ENCODE measurements around the gene DIABLO. TPM values are rescaled to one million over a fixed set of nuclear protein-coding genes. Genes with fewer than 3 reads are reported as not detected.

DIABLO gene
- polyA plus RNA-seq, 2 of the 4 experiments (the other 2 are of a cell fraction): 74.9 to 104 TPM

GRCh38 chr12:122245553-122245952 is 19.7 kb upstream of the DIABLO start:
- WGBS (ENCODE audit: missing lambda C conversion rate): 100% methylated on average over 1 of the region's 1 CpG

GRCh38 chr12:122244565-122245371 is 18.9 kb upstream of the DIABLO start:
- Histone ChIP-seq H3K4me3 (no peak overlapping the region), H3K9me3 (no peaks in the 10 kb centered on the region), H3K4me2 (no peak overlapping the region), H3K27ac (no peak overlapping the region), H3K4me1 (no peaks in the 10 kb centered on the region)
- POLR2A ChIA-PET: no interaction called here
- TF ChIP-seq EP300 (IDR thresholded peaks at IDR 0.05) (no peak), TFCP2L1 (CRISPR knock-in tag; IDR thresholded peaks at IDR 0.05) (no peak)
- CTCF ChIA-PET: interaction anchor here (0.5 to 1.6 kb wide), 3 partner anchors 8 to 134 kb away, joined by 3 to 4 read pairs (median 4); no protein-coding TSS in a partner anchor
- 79% methylated on average over 11 of the region's 11 CpGs for WGBS (ENCODE audit: missing lambda C conversion rate)
- DNase-seq (ENCODE audit: low read depth in 1 of 2, low spot score in 1 of 2) (no peak), ATAC-seq (no peak), FAIRE-seq (no peak)

More at GRCh38 chr12:122245553-122245952, 19.7 kb upstream of the DIABLO start:
- DNase-seq (ENCODE audit: low read depth in 1 of 2, low spot score in 1 of 2) (no peak), FAIRE-seq (no peak), ATAC-seq (no peak)
- TF ChIP-seq HOXB13 (CRISPR knock-in tag; IDR thresholded peaks at IDR 0.05; ENCODE audit: low read depth) (no peak), EHMT2 (IDR thresholded peaks at IDR 0.05; ENCODE audit: low read depth) (no peak), EHF (CRISPR knock-in tag; IDR thresholded peaks at IDR 0.05) (no peak), CHD2 (IDR thresholded peaks at IDR 0.05; ENCODE audit: low read length, partially characterized antibody) (no peak), MYC (IDR thresholded peaks at IDR 0.05; ENCODE audit: borderline replicate concordance, low read length) (no peak), KDM1A (IDR thresholded peaks at IDR 0.05; ENCODE audit: low read depth) (no peak), POLR2A (IDR thresholded peaks at IDR 0.05; ENCODE audit: low read length) (no peak), E2F6 (IDR thresholded peaks at IDR 0.05; ENCODE audit: borderline replicate concordance, low read depth) (no peak), HDAC2 (IDR thresholded peaks at IDR 0.05) (no peak), HES2 (IDR thresholded peaks at IDR 0.05) (no peak), HEYL (CRISPR knock-in tag; IDR thresholded peaks at IDR 0.05) (no peak), NFE2L2 (conservative IDR thresholded peaks at IDR 0.05; ENCODE audit: low read length) (no peak), MAZ (IDR thresholded peaks at IDR 0.05; ENCODE audit: borderline replicate concordance, low read depth, low read length) (no peak), TP53 (CRISPR knock-in tag; IDR thresholded peaks at IDR 0.05) (no peak), ZC3H11A (IDR thresholded peaks at IDR 0.05) (no peak)
- Histone ChIP-seq H3K27ac (no peak overlapping the region), H3K4me1 (no peaks in the 10 kb centered on the region), H3K9me3 (no peaks in the 10 kb centered on the region), H3K4me3 (no peak overlapping the region), H3K4me2 (no peak overlapping the region)
- CTCF ChIA-PET: interaction anchor here (0.8 to 1.0 kb wide), 2 partner anchors 12 to 110 kb away, joined by 3 read pairs; no protein-coding TSS in a partner anchor
- POLR2A ChIA-PET: no interaction called here

DNA sequence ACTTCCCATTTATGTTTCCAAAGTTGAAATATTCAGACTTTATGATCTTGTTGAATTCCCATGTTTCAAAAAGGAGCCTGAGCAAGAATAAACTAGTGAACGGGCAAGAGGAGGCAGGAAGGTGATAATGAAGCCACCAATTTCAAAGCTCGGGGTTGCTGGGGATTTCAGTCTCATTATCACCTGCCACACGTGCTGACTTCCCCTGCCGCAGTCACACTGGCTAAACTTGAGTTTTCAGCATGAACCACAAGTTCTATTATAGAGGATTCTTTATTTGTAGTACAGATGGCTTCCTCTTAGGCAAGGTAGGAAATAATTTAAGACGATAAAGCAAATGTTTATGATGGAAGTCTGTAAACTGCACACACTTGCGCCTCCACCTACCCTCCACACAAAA is 18.1 kb upstream of the DIABLO start:
- WGBS (ENCODE audit: missing lambda C conversion rate): 90% methylated on average over 6 of the region's 6 CpGs
- no peak for FAIRE-seq
- TF ChIP-seq CHD4 (IDR thresholded peaks at IDR 0.05; ENCODE audit: borderline replicate concordance): no peak
- TF ChIP-seq KDM5A (IDR thresholded peaks at IDR 0.05): no peak
- TF ChIP-seq, protein P1, sequence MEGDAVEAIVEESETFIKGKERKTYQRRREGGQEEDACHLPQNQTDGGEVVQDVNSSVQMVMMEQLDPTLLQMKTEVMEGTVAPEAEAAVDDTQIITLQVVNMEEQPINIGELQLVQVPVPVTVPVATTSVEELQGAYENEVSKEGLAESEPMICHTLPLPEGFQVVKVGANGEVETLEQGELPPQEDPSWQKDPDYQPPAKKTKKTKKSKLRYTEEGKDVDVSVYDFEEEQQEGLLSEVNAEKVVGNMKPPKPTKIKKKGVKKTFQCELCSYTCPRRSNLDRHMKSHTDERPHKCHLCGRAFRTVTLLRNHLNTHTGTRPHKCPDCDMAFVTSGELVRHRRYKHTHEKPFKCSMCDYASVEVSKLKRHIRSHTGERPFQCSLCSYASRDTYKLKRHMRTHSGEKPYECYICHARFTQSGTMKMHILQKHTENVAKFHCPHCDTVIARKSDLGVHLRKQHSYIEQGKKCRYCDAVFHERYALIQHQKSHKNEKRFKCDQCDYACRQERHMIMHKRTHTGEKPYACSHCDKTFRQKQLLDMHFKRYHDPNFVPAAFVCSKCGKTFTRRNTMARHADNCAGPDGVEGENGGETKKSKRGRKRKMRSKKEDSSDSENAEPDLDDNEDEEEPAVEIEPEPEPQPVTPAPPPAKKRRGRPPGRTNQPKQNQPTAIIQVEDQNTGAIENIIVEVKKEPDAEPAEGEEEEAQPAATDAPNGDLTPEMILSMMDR (IDR thresholded peaks at IDR 0.05): no peak
- no peak for TF ChIP-seq EP300 (IDR thresholded peaks at IDR 0.05)
- no peak for TF ChIP-seq SREBF2 (IDR thresholded peaks at IDR 0.05)
- TF ChIP-seq NR3C1 (IDR thresholded peaks at IDR 0.05): no peak
- no peak for TF ChIP-seq ZC3H11A (IDR thresholded peaks at IDR 0.05)
- TF ChIP-seq ZNF302 (CRISPR knock-in tag; IDR thresholded peaks at IDR 0.05): no peak
- TF ChIP-seq, protein P2, sequence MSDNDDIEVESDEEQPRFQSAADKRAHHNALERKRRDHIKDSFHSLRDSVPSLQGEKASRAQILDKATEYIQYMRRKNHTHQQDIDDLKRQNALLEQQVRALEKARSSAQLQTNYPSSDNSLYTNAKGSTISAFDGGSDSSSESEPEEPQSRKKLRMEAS (IDR thresholded peaks at IDR 0.05): no peak
- TF ChIP-seq CEBPB (IDR thresholded peaks at IDR 0.05): no peak
- no peak for TF ChIP-seq MAFK (IDR thresholded peaks at IDR 0.05; ENCODE audit: partially characterized antibody)
- TF ChIP-seq, protein P3, sequence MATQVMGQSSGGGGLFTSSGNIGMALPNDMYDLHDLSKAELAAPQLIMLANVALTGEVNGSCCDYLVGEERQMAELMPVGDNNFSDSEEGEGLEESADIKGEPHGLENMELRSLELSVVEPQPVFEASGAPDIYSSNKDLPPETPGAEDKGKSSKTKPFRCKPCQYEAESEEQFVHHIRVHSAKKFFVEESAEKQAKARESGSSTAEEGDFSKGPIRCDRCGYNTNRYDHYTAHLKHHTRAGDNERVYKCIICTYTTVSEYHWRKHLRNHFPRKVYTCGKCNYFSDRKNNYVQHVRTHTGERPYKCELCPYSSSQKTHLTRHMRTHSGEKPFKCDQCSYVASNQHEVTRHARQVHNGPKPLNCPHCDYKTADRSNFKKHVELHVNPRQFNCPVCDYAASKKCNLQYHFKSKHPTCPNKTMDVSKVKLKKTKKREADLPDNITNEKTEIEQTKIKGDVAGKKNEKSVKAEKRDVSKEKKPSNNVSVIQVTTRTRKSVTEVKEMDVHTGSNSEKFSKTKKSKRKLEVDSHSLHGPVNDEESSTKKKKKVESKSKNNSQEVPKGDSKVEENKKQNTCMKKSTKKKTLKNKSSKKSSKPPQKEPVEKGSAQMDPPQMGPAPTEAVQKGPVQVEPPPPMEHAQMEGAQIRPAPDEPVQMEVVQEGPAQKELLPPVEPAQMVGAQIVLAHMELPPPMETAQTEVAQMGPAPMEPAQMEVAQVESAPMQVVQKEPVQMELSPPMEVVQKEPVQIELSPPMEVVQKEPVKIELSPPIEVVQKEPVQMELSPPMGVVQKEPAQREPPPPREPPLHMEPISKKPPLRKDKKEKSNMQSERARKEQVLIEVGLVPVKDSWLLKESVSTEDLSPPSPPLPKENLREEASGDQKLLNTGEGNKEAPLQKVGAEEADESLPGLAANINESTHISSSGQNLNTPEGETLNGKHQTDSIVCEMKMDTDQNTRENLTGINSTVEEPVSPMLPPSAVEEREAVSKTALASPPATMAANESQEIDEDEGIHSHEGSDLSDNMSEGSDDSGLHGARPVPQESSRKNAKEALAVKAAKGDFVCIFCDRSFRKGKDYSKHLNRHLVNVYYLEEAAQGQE (IDR thresholded peaks at IDR 0.05): no peak
- TF ChIP-seq, protein P4, sequence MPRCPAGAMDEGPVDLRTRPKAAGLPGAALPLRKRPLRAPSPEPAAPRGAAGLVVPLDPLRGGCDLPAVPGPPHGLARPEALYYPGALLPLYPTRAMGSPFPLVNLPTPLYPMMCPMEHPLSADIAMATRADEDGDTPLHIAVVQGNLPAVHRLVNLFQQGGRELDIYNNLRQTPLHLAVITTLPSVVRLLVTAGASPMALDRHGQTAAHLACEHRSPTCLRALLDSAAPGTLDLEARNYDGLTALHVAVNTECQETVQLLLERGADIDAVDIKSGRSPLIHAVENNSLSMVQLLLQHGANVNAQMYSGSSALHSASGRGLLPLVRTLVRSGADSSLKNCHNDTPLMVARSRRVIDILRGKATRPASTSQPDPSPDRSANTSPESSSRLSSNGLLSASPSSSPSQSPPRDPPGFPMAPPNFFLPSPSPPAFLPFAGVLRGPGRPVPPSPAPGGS (IDR thresholded peaks at IDR 0.05): no peak

More for the DNA sequence above, 18.1 kb upstream of the DIABLO start:
- H3K27ac ChIP-seq: no peak overlapping the region
- no peak overlapping the region for H3K4me3 ChIP-seq
- DNase-seq (ENCODE audit: low read depth in 1 of 2, low spot score in 1 of 2) (no peak), ATAC-seq (no peak)
- no peaks in the 10 kb centered on the region for H3K9me3 ChIP-seq
- no peaks in the 10 kb centered on the region for H3K4me1 ChIP-seq
- POLR2A ChIA-PET: interaction anchor here (1.2 kb wide), 1 partner anchor 18 kb away, joined by 3 read pairs; the partner anchor contains the start of gene DIABLO
- no peak overlapping the region for H3K4me2 ChIP-seq
- CTCF ChIA-PET: interaction anchor here (0.6 to 1.6 kb wide), 3 partner anchors 7 to 29 kb away, joined by 4 read pairs; no protein-coding TSS in a partner anchor

Measured in A549 (cell line).